ENCODE results near the gene SMAP2. TPM values are rescaled to one million over a fixed set of nuclear protein-coding genes. Genes with fewer than 3 reads are reported as not detected.

SMAP2 gene
- total and polyA plus RNA-seq, 10 of the 15 experiments (the other 5 are each of a cell fraction or from before 2014, with no cell fraction given): 33.4 to 177 (median 105) TPM

- TF ChIP-seq TARDBP (IDR thresholded peaks at IDR 0.05; ENCODE audit: borderline replicate concordance): no peak
- TF ChIP-seq MEF2A (IDR thresholded peaks at IDR 0.05; ENCODE audit: insufficient read depth, low read depth, low read length): no peak
- TF ChIP-seq RB1 (IDR thresholded peaks at IDR 0.05; ENCODE audit: borderline replicate concordance): no peak
- no peak for TF ChIP-seq USF1 (IDR thresholded peaks at IDR 0.05; ENCODE audit: borderline replicate concordance, extremely low read length, insufficient read depth, low read depth, low read length)
- TF ChIP-seq YY1 (IDR thresholded peaks at IDR 0.05; ENCODE audit: low read depth, low read length): 0 out of 2 replicates have a peak, but pooled peaks have one; percentile 8
- no peak for TF ChIP-seq KAT2A (conservative IDR thresholded peaks at IDR 0.05; ENCODE audit: control insufficient read depth, low read depth, low read length)
- no peak for TF ChIP-seq ETV6 (conservative IDR thresholded peaks at IDR 0.05 in 1 of 2, IDR thresholded peaks at IDR 0.05 in 1 of 2; ENCODE audit: borderline replicate concordance in 1 of 2, low read depth in 1 of 2)
- no peak for TF ChIP-seq EED (IDR thresholded peaks at IDR 0.05; ENCODE audit: low read depth)
- TF ChIP-seq HDAC2 (IDR thresholded peaks at IDR 0.05): no peak
- peak; percentile 15 for TF ChIP-seq PBX3 (IDR thresholded peaks at IDR 0.05; ENCODE audit: insufficient replicate concordance, low read depth, low read length)
- TF ChIP-seq TAF1 (IDR thresholded peaks at IDR 0.05; ENCODE audit: borderline replicate concordance, low read depth, low read length): peak; percentile 63; the same call in 1 of the 2 replicates
- TF ChIP-seq CHD2 (IDR thresholded peaks at IDR 0.05; ENCODE audit: borderline replicate concordance, low read depth, low read length): peak; percentile 76
- peak; percentile 51; the same call in 1 of the 3 replicates for TF ChIP-seq POU2F2 (IDR thresholded peaks at IDR 0.05; ENCODE audit: borderline replicate concordance, low read depth, low read length)
- 0 out of 2 replicates have a peak, but pooled peaks have one; percentile 25 for TF ChIP-seq TBL1XR1 (IDR thresholded peaks at IDR 0.05; ENCODE audit: low read depth, low read length)
- 0 out of 2 replicates have a peak, but pooled peaks have one; percentile 23 for TF ChIP-seq NFYB (IDR thresholded peaks at IDR 0.05; ENCODE audit: insufficient read depth, low read depth, low read length)
- TF ChIP-seq NFYA (IDR thresholded peaks at IDR 0.05; ENCODE audit: borderline replicate concordance, low read depth, low read length): no peak
- peak; percentile 61 for TF ChIP-seq NKRF (conservative IDR thresholded peaks at IDR 0.05)
- no peak for TF ChIP-seq SREBF1 (IDR thresholded peaks at IDR 0.05; ENCODE audit: low read length)
- TF ChIP-seq NRF1 (conservative IDR thresholded peaks at IDR 0.05; ENCODE audit: low read depth, low read length): peak; percentile 80
- TF ChIP-seq ZSCAN29 (IDR thresholded peaks at IDR 0.05): no peak
- TF ChIP-seq SIN3A (IDR thresholded peaks at IDR 0.05; ENCODE audit: low read depth, low read length): peak; percentile 59; the same call in 1 of the 2 replicates
- TF ChIP-seq IKZF1 (conservative IDR thresholded peaks at IDR 0.05): peak; percentile 23; the same call in 1 of the 2 replicates
- no peak for TF ChIP-seq YBX1 (IDR thresholded peaks at IDR 0.05)
- TF ChIP-seq SMARCA5 (IDR thresholded peaks at IDR 0.05): no peak
- TF ChIP-seq MAX (IDR thresholded peaks at IDR 0.05; ENCODE audit: low read depth, low read length): peak; percentile 34; the same call in 1 of the 2 replicates
- peak; percentile 8 for TF ChIP-seq MEF2B (IDR thresholded peaks at IDR 0.05; ENCODE audit: partially characterized antibody, poor library complexity, severe bottlenecking)
Observed at GRCh38 chr1:40373323-40374283, at the start of gene SMAP2 (continued).

All from GM12878 (cell line).